Left forelimb (tissue), 1 donor: ENCODE data around the gene SCYGR3.
"Not testable (repeated sequence)": the region's sequence is repeated elsewhere in the genome, so short reads cannot be mapped to it uniquely, and the experiment has no call there.

ENCODE experiments used
- DNase-seq: peaks from one replicate; pipeline ENCODE4 v3.0.0-alpha.2; 2018; ENCODE audit warnings: low spot score

Gene SCYGR3

DNA sequence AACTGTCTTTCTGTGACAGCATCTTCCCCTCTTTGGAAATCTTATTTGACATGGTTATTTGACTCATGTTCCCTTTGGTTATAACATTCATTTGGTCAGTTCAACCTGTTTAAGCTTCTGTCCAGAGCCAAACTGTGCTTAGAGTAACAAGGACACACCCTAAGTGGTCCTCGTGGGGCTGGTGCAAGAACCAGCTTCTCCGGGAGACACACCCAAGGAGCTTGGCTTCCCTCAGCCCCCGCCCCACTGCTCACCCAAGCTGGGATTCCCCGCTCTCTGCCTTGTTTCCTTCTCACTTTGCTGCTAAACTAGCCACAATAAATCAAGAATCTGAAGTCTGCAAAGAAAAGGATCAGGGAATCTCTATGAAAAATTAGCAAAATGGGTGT, 1.4 kb downstream of the SCYGR3 start:
- no peak for DNase-seq

DNA sequence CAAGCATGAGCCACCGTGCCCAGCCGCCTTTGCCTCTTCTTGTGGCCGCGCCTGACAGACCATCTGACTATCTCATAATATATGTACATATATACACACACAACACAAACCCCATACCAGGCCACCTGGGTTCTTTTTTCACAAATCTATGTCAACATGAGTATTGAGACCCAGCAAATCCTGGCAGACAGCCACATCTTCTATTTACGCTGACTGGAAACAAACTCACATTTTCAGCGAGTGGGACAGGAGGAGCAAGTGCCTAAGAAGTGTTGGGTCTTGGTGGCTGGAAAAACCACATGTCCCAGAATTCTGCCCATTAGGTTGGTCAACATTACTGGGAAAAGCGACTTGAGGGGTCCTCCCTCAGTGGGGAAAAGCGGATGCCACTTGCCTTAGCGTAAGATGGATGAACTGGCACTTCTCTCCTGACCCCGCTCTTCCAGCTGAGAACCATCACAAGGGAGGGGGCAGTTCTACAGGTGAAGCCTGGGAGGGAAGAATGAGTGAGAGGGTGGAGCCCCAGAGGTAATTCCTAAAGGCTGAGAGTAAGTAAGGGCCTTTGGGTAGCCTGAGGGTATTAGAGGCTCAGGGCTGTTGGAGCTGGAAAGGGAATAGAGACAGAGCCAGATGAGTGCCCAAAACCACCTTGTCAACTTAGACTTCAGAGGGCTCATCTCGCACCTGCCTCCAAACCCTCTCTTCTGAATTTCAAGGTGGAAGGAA, 1.9 kb downstream of the SCYGR3 start:
- DNase-seq: no peak

DNA sequence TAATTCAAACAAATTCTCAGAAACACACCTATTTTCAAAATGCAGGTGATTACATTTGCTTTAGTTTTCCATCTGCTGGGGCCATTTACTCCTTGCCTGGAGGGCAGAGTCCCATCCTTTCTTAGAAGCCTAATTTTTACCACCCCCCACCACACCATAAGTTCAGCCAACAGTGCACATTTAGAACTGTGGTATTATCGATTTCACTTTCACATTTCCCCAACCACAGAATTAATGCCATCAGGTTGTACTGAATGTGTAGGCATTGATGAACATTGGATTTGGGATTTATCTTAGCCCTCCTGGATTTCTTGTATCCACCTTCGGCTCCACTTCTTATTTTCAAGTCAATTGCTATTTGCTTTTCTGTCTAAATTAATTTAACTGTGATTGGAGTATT, 4.5 kb downstream of the SCYGR3 start:
- no peak for DNase-seq

DNA sequence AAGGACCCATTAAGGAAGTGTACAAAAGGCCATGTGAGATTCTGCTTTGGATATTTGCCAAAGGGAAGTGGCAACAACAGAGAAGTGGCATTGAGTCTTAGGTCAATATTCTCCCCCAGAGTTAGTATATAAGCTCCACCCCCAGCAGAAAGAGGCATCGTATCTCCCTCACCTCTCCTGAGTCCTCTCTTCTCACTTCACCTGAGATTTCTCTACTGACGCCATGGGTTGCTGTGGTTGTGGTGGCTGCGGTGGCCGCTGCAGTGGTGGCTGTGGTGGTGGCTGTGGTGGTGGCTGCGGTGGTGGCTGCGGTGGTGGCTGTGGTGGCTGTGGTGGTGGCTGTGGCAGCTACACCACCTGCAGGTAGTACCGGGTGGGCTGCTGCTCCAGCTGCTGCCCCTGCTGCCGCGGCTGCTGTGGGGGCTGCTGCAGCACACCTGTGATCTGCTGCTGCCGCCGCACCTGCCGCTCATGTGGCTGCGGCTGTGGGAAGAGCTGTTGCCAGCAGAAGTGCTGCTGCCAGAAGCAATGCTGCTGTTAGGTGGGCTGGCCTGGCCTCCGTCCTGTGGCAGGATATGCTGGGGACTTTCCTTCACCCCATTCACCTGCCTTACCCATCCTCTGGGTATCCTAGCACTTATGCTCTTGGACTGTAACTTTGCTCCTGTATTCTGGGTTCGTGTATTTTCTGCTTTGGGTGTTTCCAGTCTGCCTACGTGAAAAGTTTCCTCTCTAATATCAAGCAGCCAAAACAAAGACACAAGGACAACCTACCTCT, 5.9 kb downstream of the SCYGR3 start:
- no peak for DNase-seq

DNA sequence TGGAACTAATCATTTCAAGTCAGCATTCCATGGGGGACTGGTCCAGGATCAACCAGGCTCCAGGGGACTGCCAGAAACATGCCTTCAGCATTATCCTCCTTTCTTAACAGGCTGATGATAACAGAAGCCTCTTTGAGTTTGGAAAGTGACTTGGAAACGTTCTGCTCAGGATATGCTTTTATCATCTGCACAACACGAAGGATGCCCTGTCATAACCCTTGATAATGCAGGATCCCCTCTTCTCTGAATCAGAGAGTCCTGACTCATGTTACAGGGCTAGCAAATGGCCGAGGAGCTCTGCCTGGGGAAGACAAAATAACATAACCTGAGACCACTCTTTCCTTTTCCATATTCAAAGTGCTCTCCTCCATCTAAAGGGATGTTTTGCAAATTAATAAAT, 6.7 kb downstream of the SCYGR3 start:
- DNase-seq: no peak

DNA sequence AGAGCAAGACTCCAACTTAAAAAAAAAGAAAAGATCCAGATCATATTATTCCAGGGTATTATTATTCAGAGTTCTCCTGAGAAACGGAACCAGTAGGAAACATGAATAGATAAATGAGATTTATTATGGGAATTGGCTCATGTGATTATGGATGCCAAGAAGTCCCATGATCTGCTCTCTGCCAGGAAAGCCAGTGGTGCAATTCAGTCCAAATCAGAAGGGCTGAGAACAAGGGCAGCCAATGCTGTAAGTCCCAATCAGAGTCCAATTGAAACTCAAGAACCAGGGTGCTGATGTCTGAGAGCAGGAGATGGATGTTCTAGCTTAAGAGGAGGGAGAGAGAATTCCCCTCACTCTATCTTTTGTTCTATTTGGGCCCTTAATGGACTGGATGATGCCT, 8.2 kb downstream of the SCYGR3 start:
- DNase-seq: no peak

DNA sequence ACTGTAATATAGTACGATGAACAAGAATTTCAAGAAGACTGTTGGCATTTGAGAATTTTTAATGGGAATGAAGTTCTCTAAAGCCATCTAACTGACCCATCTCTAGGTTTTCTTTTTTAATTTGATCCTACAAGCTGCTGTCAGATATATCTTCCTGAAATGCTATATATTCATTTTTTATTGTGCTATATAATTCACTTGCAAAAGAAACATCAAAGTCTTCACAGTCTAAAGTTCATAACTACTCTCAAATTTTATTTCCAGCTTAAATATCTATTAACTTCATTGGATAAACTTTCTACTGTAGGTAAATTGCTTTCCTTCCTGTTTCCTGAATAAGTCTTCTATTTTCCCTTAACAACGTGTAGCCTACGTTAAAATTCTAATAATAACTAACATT, 12.3 kb downstream of the SCYGR3 start:
- no peak for DNase-seq

DNA sequence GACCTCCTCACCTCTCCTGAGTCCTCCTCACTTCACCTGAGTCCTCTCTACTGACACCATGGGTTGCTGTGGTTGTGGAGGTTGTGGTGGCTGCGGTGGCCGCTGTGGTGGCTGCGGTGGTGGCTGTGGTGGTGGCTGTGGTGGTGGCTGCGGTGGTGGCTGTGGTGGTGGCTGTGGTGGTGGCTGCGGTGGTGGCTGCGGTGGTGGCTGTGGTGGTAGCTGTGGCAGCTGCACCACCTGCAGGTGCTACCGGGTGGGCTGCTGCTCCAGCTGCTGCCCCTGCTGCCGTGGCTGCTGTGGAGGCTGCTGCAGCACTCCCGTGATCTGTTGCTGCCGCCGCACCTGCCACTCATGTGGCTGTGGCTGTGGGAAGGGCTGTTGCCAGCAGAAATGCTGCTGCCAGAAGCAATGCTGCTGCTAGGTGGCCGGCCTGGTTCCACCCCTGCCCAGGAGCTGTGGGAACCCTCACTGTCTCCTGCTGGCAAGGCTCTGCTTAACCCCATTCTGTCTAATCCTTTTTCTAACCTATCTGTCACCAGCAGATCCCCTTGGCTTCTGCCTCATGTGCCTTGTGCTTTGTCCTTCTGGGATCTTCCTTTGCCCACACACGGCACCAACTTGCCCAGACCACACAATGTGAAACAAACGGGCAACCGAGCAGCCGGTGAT, 15.7 kb downstream of the SCYGR3 start, which contains the start of gene SCYGR2:
Gene SCYGR2, plus strand, starts transcription at position 59 of the 669 bp plus-strand sequence. Its CDS starts 0 bp downstream, at position 59.
- DNase-seq: not testable (repeated sequence)

DNA sequence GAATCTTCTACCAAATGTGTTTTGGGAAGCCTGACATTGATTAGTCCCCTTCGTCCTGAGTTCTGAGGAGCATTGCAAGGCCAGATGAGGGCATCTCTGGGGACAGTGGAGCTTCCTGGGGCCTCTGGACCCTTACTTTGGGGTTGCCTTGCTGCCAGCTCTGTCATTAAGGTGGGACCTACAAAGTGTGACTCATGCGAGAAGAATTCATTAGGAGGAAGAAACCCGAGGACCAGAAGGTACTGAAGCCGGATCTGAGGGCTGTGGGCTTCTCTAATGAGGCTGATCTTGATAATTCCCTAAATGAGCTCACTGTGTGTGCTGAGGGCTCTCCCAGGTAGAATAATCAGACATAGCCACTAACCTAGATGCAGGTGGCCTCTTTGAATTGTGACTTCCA, 16.6 kb downstream of the SCYGR3 start:
- no peak for DNase-seq

DNA sequence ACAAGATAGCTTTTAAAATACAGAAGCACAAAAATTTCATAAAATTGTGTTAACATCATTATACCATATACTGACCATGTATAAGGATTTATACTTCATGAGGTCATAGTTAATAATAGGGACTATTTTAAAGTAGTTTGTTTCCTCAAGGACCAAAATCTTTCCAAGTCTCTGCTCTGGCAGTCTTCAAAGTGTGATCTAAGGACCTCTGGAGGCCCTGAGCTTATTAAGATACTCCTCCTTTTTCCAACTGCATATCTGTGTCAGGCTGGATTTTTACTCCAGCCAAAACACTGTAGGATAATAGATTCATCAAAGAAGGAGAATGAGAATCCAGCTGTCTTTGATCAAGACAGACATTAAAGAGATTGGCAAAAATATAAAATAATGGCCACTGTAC, 17.6 kb downstream of the SCYGR3 start:
- no peak for DNase-seq

DNA sequence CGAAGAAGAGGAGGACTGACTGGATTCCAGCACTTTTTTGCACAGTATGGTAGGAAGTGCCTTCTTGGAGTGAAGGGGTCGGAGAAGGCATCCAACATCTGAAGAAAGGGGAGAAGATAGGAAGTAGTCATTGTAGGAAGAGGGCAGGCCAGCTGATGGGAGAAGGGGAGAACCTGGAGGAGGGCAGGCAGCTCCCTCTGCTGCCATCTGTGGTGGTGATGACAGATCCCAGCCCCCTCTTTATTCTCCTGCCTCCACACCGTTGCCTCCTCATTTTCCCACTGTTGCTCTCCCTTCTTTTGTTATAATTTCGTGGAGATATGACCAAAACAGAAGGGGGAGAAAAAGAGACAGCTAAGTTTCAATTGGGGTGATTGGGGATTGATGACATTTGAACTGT, 18.8 kb downstream of the SCYGR3 start:
- DNase-seq: no peak

DNA sequence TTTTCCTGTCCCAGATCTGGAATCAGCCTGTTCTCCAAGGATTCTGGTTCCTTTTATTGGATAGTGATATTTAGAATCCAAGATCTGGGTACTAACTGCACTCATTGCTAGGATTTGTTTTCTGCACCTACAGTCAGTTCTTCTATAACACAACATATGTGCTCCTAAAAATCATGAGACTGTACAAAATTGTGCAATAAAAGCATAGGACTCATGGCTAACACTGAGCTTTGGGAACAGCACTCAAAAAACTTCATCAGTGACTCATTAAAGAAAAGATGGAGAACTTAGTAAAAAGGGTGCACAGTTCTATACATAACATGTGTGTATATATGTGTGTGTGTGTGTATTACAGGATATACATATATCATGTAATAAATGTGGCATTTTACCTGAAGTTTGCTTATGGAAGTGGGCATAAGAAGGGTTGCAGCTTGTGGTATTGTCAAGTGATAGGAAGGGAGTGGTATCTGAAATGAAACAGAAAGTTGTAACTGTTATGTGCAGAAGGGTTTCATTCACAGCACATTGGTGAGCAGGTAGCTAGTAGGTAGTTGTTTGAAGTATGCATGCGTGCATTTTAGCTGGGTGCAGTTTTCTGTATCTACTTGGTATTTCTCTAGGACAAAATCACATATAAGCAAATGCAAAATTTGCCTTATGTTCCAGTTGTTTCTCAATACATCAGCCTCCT, 21.8 kb downstream of the SCYGR3 start:
- DNase-seq: no peak

DNA sequence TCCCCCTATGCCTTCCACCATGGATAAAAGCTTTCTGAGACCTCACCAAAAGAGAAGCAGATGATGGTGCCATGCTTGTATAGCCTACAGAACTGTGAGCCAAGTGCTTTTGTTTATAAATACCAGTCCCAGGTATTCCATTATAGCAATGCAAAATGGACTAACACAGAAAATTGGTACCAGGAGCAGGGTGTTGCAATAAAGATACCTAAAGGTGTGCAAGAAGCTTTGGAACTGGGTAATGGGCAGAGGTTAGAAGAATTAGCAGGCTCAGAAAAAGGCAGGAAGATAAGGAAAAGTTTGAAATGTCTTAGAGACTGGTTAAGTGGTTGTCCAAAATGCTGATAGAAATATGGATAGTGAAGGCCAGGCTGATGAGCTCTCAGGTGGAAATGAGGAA, 32.3 kb downstream of the SCYGR3 start:
- DNase-seq: no peak

DNA sequence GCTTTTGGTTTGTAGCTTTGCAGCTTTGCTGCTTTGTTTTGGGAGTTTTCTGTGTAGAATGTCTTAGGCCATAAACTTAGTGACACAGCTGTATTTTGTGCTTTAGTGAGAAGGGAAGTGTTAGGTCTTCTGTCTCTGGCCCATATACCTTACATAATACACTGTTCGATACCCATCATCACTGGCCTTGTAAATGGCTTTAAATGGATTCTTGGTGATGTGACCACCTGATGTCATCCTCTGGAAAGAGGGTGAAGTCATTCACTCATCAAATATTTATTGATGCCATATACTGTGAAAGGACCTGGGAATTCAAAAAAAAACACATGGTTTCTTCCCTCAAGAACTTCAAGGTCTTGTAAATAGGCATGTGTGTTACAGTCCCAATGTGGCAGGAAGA, 34.8 kb downstream of the SCYGR3 start:
- DNase-seq: no peak

DNA sequence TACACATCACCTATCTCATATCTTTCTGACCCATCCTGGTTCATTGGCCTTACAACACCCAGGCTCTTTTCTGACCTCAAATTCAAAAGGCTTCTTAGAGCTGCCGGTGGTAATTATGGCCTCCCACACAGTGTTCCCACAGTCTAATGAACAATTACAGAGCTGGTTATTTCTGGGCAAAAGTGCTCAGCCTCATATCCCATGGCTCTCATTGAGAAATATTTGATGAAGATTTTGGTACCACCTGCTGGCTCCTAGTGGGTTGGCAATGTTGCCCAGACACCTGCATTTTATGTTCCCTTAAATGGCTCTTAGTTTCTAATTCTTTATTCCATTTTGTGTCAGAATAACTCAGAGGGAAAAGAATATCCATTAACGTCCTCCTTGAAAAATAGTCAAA, 36.0 kb downstream of the SCYGR3 start:
- DNase-seq: no peak

DNA sequence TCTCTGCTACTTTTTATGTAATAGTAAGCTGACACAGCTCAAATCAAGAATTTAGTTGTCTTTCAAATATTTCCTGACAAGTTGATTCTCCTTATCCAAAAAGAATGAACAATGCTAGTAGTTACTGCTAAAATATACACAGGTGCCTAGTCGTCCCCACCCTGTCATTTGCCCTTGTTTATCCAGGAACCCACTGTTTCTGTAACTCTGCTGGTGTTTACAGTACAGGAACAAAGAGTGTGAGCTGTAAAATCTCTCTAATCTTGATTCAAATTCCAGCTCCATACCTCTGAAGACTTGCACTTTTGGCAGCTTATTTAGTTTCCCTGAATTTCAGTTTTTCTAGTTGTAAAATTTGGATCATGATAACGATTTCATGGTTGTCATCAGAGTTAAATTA, 37.1 kb downstream of the SCYGR3 start:
- DNase-seq: no peak

DNA sequence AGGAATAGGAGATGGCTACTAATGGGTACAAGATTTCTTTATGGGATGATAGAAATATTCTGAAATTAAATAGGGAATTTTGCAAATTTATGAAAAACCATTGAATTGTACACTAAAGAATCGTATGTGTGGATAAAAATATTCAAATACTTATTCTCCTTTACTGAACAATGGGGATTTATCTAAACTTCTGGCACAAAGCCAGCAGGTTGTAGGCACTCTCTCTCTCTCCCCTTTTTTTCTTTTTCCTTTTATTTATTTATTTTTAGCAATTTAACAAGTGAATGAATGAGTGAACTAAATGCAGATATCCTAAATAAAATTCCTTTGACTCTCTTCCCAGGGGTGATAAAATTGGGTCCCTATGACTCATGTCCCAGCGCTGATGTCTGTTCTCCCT, 37.8 kb downstream of the SCYGR3 start:
- DNase-seq: no peak

DNA sequence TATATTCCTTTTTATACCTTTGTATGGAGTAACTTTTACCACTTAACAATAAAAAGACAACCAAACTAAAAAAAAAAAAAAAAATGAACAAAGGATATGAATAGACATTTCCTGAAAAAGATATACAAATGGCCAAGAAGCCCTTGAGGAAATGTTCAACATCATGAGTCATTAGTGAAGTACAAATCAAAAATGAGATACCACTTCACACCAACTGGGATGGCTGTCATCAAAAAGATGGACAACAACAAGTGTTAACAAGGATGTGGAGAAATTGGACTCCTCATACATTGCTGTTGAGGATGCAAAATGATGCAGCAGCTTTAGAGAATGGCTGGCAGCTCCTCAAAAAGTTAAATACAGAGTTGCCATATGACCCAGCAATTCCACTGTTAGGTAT, 38.5 kb downstream of the SCYGR3 start:
- DNase-seq: no peak

DNA sequence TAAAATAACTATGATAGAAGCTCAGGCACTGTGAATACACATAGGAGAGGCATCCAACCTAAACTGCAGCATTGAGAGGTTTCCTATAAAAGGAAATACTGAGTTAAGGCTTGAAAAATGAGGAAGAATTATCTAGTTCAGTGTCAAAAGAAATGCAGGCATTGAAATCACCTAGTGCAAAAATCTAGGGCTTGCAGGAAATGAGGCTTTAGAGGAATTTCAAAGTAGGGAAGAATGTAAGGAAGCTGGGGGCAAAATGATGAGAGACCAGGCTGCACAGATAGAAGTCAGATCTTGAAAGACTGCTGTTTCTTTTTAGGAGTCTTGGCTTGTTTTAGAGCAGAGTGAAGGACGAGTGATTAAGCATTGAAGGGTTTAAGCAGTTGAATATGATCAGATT, 44.0 kb downstream of the SCYGR3 start:
- DNase-seq: no peak

DNA sequence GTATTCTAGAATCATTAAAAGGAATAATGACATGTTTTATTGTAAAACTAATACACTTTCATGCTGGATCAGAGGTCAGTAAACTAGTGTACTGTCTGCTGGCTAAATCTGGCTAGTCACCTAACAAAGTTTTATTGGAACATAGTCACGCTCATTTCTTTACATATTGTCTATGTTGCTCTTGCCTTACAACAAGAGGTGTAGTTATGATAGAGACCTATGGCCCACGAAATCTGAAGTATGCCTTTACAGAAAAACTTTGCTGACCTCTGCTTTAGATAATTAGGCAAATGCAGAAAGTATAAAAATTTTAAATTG, 45.8 kb downstream of the SCYGR3 start:
- DNase-seq: no peak

DNA sequence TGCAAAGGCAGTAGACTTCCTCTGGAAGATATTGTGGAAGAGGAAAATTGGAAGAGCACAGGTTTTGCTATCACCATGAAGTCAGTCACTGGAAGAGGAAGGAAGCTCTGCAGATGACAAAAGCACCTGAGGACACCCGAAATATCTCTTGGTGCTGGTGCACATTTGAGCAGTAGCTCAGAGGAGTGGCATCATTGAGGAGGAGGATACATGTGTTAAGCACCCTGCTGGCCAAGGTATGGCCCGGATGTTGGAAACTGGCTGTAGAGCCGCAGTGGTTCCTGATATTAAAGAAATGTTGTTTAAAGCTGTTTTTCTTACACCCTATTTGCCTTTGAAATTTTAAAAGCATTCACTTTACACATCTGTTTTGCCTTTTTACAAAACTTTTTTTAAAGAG, 48.6 kb downstream of the SCYGR3 start:
- DNase-seq: no peak

DNA sequence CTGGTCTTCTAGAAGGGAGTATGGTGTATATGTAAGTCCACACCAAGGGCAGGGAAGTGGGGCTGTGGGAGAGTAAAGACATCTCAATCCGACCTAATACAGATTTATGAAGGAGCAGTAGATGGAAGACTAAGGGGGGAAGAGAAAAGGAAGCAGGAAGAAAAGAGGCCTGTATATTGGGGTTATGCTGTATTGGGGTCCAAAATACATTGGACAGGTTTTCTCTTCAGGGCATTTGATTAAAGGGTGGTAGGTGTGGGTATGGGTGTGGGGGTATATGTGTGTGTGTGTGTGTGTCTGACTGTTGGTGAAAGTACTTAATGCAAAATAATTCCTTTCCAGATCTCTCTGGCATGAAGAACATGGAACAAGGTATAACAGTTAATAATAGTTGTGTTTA, 49.6 kb downstream of the SCYGR3 start:
- DNase-seq: no peak
